ENCODE data around the gene CNN1.

The CNN1 gene

DNA sequence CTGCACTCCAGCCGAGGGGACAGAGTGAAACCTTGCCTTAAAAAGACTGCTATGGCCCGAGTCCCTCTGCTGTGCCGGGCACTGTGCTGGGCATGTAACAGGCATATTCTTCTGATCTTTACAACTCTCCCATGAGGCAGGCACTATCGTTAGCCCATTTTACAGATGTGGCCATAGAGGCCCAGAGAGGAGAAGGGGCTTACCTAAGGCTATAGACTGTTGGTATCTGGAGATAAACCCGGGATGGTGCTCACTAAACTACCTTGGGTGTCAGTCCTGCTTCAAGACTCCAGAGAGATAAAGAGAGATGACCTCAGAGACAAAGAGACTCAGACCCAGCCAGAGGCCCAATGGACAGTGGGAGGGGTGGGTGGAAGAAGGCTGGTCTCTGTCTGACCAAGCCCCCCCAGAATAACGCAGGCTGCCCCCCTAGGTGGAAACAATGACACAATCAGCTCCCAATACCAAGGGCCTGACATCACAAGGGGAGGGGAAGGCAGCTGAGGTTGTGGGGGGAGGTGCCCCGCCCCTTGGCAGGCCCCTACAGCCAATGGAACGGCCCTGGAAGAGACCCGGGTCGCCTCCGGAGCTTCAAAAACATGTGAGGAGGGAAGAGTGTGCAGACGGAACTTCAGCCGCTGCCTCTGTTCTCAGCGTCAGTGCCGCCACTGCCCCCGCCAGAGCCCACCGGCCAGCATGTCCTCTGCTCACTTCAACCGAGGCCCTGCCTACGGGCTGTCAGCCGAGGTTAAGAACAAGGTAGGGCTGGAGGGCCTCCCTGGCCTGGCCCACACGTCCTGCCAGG lies at the start of gene CNN1:
CNN1 (plus strand) TSS at position 620 of the 805 bp plus-strand sequence; CDS start at position 697, 77 bp downstream.
- H3K4me1 ChIP-seq (ENCODE audit: insufficient read depth, low read length, poor library complexity, severe bottlenecking) = no peaks in the 10 kb centered on the region
- H3K9me3 ChIP-seq (ENCODE audit: insufficient read depth, low read depth, low read length) = no peaks in the 10 kb centered on the region
- H3K27me3 ChIP-seq (ENCODE audit: insufficient read depth, low read length, poor library complexity, severe bottlenecking) = no peaks in the 10 kb centered on the region
- H2AFZ ChIP-seq (ENCODE audit: low read length) = no peak within 1 kb of the TSS
- no peak within 1 kb of the TSS for H3K9ac ChIP-seq (ENCODE audit: low read depth, low read length, poor library complexity, severe bottlenecking)
- H3K4me3 ChIP-seq (ENCODE audit: low read length, poor library complexity, severe bottlenecking) = no peak within 1 kb of the TSS
- H3K79me2 ChIP-seq (ENCODE audit: insufficient read depth, low read length) = no peaks in the 10 kb centered on the region
- H3K36me3 ChIP-seq (ENCODE audit: insufficient read depth, low read length) = no peaks in the 10 kb centered on the region
- H3F3A ChIP-seq (ENCODE audit: low read depth) = no peaks in the 10 kb centered on the region
- no peak within 1 kb of the TSS for H3K4me2 ChIP-seq (ENCODE audit: low read depth, low read length, poor library complexity, severe bottlenecking)
- H3K9me2 ChIP-seq (replicated peaks; ENCODE audit: low read depth, low read length) = no peaks in the 10 kb centered on the region
- TF ChIP-seq, protein P1, sequence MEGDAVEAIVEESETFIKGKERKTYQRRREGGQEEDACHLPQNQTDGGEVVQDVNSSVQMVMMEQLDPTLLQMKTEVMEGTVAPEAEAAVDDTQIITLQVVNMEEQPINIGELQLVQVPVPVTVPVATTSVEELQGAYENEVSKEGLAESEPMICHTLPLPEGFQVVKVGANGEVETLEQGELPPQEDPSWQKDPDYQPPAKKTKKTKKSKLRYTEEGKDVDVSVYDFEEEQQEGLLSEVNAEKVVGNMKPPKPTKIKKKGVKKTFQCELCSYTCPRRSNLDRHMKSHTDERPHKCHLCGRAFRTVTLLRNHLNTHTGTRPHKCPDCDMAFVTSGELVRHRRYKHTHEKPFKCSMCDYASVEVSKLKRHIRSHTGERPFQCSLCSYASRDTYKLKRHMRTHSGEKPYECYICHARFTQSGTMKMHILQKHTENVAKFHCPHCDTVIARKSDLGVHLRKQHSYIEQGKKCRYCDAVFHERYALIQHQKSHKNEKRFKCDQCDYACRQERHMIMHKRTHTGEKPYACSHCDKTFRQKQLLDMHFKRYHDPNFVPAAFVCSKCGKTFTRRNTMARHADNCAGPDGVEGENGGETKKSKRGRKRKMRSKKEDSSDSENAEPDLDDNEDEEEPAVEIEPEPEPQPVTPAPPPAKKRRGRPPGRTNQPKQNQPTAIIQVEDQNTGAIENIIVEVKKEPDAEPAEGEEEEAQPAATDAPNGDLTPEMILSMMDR (conservative IDR thresholded peaks at IDR 0.05; ENCODE audit: low read length) = no peak
- TF ChIP-seq EZH2phosphoT487 (IDR thresholded peaks at IDR 0.05; ENCODE audit: borderline replicate concordance) = no peak
- H4K20me1 ChIP-seq (ENCODE audit: insufficient read depth, low read length, poor library complexity, severe bottlenecking) = no peaks in the 10 kb centered on the region

DNA sequence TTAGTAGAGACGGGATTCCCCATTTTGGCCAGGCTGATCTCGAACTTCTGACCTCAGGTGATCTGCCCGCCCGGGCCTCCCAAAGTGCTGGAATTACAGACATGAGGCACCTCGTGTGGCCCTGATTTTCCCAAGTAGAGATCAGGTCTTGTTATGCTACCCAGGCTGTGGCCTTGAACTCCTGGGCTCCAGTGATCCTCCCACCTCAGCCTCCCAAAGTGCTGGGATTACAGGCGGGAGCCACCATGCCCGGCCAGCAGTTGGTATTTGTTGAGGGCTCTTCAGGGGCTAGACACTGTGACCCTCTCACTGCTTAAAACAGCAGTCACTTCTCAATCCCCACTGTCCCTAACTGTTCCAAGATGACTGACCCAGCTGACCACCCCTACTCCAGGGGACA lies 49.3 kb upstream of the CNN1 start:
- Histone ChIP-seq H4K20me1 (ENCODE audit: insufficient read depth, low read length, poor library complexity, severe bottlenecking) (no peaks in the 10 kb centered on the region), H2AFZ (ENCODE audit: low read length) (no peak overlapping the region), H3F3A (ENCODE audit: low read depth) (no peaks in the 10 kb centered on the region), H3K36me3 (ENCODE audit: insufficient read depth, low read length) (peaks cover 10% of the 10 kb centered on the region; the same call in 1 of the 2 replicates), H3K79me2 (ENCODE audit: insufficient read depth, low read length) (no peaks in the 10 kb centered on the region), H3K4me3 (ENCODE audit: low read length, poor library complexity, severe bottlenecking) (no peak overlapping the region), H3K4me1 (ENCODE audit: insufficient read depth, low read length, poor library complexity, severe bottlenecking) (no peaks in the 10 kb centered on the region), H3K9ac (ENCODE audit: low read depth, low read length, poor library complexity, severe bottlenecking) (no peak overlapping the region), H3K9me3 (ENCODE audit: insufficient read depth, low read depth, low read length) (no peaks in the 10 kb centered on the region), H3K9me2 (replicated peaks; ENCODE audit: low read depth, low read length) (no peaks in the 10 kb centered on the region), H3K27me3 (ENCODE audit: insufficient read depth, low read length, poor library complexity, severe bottlenecking) (no peaks in the 10 kb centered on the region), H3K4me2 (ENCODE audit: low read depth, low read length, poor library complexity, severe bottlenecking) (no peak overlapping the region)
- no peak for TF ChIP-seq EZH2phosphoT487 (IDR thresholded peaks at IDR 0.05; ENCODE audit: borderline replicate concordance)
- TF ChIP-seq, protein P1 (conservative IDR thresholded peaks at IDR 0.05; ENCODE audit: low read length) = no peak

DNA sequence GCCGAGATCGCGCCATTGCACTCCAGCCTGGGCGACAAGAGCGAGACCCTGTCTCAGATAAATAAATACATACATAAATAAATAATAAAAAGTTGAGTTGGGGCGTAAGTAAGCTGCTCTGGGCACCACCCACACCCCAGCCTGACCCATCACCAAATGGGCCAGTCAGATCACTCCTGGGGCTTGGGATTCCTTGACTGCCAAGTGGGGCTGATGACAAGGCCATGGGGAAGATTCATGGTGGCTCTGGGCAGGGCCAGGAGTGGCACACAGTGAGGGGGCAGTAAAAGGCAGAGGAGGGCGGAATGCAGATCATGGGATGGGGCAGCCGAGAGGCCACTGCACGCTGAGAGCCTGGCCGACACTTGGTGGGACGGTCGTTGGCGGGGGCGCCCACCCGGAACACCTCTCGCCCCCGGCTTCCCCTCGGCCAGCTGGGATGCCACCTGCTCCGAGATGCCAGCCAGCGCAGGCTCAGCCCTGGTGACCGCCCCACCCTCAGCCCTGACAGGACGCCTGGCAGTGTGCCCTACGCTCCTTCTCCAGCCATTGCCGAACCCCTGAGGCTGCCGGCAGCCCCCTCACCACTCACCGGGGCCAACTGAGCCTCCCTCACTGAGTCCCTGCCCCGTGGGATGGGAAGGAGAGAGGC lies 43.9 kb upstream of the CNN1 start:
- H3K79me2 ChIP-seq (ENCODE audit: insufficient read depth, low read length) = no peaks in the 10 kb centered on the region
- no peak overlapping the region for H3K4me2 ChIP-seq (ENCODE audit: low read depth, low read length, poor library complexity, severe bottlenecking)
- no peaks in the 10 kb centered on the region for H3F3A ChIP-seq (ENCODE audit: low read depth)
- H3K4me3 ChIP-seq (ENCODE audit: low read length, poor library complexity, severe bottlenecking) = no peak overlapping the region
- H3K9me3 ChIP-seq (ENCODE audit: insufficient read depth, low read depth, low read length) = no peaks in the 10 kb centered on the region
- H3K27me3 ChIP-seq (ENCODE audit: insufficient read depth, low read length, poor library complexity, severe bottlenecking) = no peaks in the 10 kb centered on the region
- H3K36me3 ChIP-seq (ENCODE audit: insufficient read depth, low read length) = peaks cover 15% of the 10 kb centered on the region; the same call in 1 of the 2 replicates
- no peaks in the 10 kb centered on the region for H3K4me1 ChIP-seq (ENCODE audit: insufficient read depth, low read length, poor library complexity, severe bottlenecking)
- no peak overlapping the region for H2AFZ ChIP-seq (ENCODE audit: low read length)
- TF ChIP-seq, protein P1 (conservative IDR thresholded peaks at IDR 0.05; ENCODE audit: low read length) = no peak
- TF ChIP-seq EZH2phosphoT487 (IDR thresholded peaks at IDR 0.05; ENCODE audit: borderline replicate concordance) = no peak
- H3K9me2 ChIP-seq (replicated peaks; ENCODE audit: low read depth, low read length) = no peaks in the 10 kb centered on the region
- H4K20me1 ChIP-seq (ENCODE audit: insufficient read depth, low read length, poor library complexity, severe bottlenecking) = peaks cover 4% of the 10 kb centered on the region
- H3K9ac ChIP-seq (ENCODE audit: low read depth, low read length, poor library complexity, severe bottlenecking) = no peak overlapping the region

Measured in Loucy (cell line).